Hematopoietic multipotent progenitor cell treated with erythropoietin and hydrocortisone succinate and interleukin-3 and kit ligand, for 17 days (in vitro differentiated cells): ENCODE measurements around the gene SEMA6B.

Source experiments
- DNase-seq: peaks from one replicate; pipeline ENCODE4 v3.0.0-alpha.2; 2015; ENCODE audit warnings: low spot score

Gene SEMA6B

GRCh38 chr19:4525563-4526002 is 33.9 kb downstream of the SEMA6B start:
- no peak for DNase-seq

GRCh38 chr19:4524808-4525562 is 34.5 kb downstream of the SEMA6B start:
- DNase-seq: peak; percentile 70

- DNase-seq: peak; percentile 58
Observed at GRCh38 chr19:4523306-4524110, 36.0 kb downstream of the SEMA6B start.

- no peak for DNase-seq
Observed at GRCh38 chr19:4522291-4523002, 37.0 kb downstream of the SEMA6B start.

- no peak for DNase-seq
Observed at GRCh38 chr19:4521888-4522242, 37.6 kb downstream of the SEMA6B start.

- DNase-seq: no peak
Observed at GRCh38 chr19:4521170-4521887, 38.2 kb downstream of the SEMA6B start.

GRCh38 chr19:4519521-4520277 is 39.8 kb downstream of the SEMA6B start:
- no peak for DNase-seq

GRCh38 chr19:4519172-4519496 is 40.4 kb downstream of the SEMA6B start:
- DNase-seq: no peak

- no peak for DNase-seq
Observed at GRCh38 chr19:4518345-4519171, 40.9 kb downstream of the SEMA6B start, which contains the start of gene PLIN4. PLIN4 (minus strand) TSS chr19:4518486; CDS start chr19:4518272, 214 bp downstream.

- DNase-seq: no peak
Observed at GRCh38 chr19:4517451-4518057, 41.9 kb downstream of the SEMA6B start.

- no peak for DNase-seq
Observed at GRCh38 chr19:4516939-4517300, 42.6 kb downstream of the SEMA6B start.

- DNase-seq: no peak
Observed at GRCh38 chr19:4516199-4516938, 43.1 kb downstream of the SEMA6B start.

GRCh38 chr19:4515732-4516131 is 43.8 kb downstream of the SEMA6B start:
- DNase-seq: no peak

GRCh38 chr19:4513248-4513647 is 46.2 kb downstream of the SEMA6B start:
- no peak for DNase-seq

- no peak for DNase-seq
Observed at GRCh38 chr19:4512070-4512469, 47.4 kb downstream of the SEMA6B start.

GRCh38 chr19:4511300-4512054 is 48.0 kb downstream of the SEMA6B start:
- no peak for DNase-seq

GRCh38 chr19:4510435-4511255 is 48.8 kb downstream of the SEMA6B start:
- no peak for DNase-seq

GRCh38 chr19:4508698-4509097 is 50.8 kb downstream of the SEMA6B start:
- DNase-seq: no peak
